H54 (cell line): ENCODE results near the gene RNF166.

Experiments used
- DNase-seq: peaks from one replicate; pipeline ENCODE4 v3.0.0; 2011; ENCODE audit warnings: low spot score, mixed read lengths; ENCODE audit not compliant: insufficient read length
- FAIRE-seq: peaks from 3 replicates; lab custom pipeline; 2011; peaks lifted over from hg19 to GRCh38; lab: Jason Lieb, UNC
- POLR2A ChIP-seq: IDR thresholded peaks from 2 replicates; pipeline ENCODE4 v1.6.1; 2011; ENCODE audit warnings: low read depth, mild to moderate bottlenecking, low read length

Gene RNF166

DNA sequence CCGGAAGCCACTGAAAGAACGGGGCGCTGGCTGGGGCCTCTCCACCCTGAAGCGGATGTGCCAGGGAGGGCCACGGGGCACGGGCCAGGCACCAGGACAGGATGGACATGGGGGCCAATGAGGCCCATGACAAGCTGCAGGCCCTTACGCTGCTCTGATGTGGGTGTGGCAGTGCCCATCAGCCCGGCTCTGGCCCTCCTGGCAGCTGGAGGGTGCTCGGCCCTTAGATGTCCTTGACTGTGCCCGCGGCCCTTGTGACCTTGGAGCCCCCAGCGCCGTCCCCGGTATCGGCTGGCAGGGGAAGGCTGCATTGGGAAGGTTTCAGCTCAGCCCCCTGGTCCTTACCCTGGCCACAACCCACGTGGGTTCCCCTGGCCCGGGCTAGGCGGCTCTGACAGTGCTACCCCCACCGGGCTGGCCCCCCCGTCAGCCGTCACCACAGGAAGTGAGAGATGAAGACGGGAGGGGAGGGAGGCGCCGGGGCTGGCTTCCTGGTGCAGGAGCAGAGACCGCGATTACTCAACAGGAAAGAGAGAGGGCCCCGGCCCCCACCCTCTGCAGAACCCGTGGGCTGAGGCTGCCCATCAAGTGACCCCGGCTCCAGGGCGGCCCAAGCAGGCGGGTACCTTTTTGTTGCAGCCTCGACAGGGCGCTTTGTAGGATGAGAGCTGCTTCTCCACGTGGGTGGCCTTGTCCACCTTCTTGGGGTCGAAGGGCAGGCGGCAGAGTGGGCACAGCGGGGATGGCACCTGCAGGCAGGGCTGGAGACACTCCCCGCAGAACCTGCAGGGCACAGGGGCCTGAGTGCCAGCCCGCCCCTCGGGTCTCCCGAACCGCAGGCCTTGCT is 5.3 kb downstream of the RNF166 start:
- peak; percentile 98 for DNase-seq
- no peak for TF ChIP-seq POLR2A
- no peak for FAIRE-seq

DNA sequence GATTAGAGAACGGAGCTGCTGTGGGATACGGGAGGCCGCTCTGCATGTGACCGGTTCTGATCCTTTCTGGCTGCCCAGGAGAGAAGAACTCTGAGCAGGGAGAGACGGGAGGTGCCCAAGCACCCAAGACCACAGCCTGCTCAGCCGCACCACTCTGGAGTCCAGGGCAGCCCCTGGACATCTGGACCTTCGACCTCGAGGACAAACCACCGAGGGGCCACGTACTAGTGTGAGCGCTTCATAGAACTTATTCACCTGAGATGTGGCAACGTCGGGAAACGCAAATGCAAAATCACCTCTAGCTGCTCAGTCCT is 5.9 kb downstream of the RNF166 start:
- no peak for FAIRE-seq
- no peak for DNase-seq
- TF ChIP-seq POLR2A = 0 out of 2 replicates have a peak, but pooled peaks have one; percentile 3

DNA sequence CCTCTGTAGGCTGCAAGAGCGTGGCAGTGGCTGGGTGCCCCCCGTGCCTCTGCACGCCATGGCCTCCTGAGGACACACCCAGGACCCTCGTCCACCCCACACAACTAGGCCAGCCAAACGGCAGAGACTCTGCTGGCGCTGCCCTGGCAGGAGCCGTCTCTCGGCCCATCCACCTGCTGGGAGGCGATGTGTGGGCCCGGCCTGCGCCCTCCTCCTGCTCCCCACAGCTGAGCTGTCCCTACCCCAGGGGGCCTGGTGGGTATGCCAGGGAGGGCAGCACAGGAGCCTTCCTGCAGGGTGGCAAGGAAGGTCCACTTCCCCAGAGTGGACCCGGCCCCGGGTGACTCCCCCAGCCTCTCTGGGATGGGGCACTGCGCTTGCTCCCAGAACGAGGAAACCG is 7.0 kb downstream of the RNF166 start:
- DNase-seq (no peak), FAIRE-seq (no peak)
- no peak for TF ChIP-seq POLR2A

DNA sequence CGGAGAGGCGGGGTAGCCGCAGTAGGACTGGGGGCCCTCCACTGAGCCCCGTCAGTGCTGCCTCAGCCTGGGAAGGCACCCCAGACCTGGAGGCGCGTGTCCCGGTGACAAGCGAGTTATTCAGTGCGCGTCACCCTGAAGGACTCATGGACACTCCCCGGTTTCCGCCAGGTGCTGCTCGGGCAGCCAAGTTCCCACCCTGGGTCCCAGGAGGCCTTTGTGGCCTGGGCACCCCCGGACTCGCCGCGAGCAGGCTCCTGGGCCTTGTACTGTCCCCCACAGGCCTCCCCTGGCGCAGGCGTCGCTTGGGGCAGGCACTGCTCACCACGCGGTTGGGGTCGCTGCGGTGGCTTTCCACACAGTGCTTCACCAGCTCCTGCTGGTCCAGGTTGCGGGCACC is 7.6 kb downstream of the RNF166 start:
- no peak for DNase-seq
- no peak for FAIRE-seq
- no peak for TF ChIP-seq POLR2A

DNA sequence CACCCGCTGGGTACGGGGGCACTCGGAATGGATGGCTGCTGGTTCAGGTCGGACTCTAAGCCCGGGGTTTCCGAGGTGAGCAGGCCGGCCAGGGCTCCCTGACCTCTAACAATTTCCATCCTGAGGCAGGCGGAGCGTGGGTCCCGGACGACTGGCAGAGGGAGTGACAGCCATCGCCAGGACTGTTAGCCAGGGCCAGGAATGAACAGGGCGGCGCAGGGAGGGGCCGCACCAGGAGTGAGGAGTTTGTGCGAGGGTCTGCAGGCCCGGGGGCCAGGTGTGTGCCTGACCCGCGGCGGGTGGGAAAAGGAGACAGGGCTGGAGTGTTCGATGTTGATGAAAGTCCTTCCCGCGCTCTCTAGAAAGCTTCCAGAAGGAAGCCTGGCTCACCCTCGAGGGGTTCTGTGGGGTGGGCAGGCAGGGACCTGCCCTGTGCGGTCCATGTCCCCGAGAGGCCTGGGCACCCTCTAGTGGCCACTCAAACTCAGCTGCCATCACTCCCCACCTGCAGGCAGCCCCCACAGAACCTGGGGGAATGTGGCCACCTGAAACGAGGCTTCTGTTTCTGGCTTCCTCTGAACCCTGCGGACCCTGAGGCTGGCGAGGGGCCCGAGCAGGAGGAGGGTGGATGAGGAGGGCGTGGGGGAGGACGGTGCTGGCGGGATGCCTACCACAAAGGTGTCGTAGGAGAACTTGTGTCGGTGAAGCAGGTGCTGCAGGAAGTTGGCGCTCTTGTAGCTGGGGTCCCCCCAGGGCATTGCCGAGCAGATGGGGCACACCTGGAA is 8.2 kb downstream of the RNF166 start:
- no peak for TF ChIP-seq POLR2A
- FAIRE-seq = no peak
- DNase-seq = no peak

DNA sequence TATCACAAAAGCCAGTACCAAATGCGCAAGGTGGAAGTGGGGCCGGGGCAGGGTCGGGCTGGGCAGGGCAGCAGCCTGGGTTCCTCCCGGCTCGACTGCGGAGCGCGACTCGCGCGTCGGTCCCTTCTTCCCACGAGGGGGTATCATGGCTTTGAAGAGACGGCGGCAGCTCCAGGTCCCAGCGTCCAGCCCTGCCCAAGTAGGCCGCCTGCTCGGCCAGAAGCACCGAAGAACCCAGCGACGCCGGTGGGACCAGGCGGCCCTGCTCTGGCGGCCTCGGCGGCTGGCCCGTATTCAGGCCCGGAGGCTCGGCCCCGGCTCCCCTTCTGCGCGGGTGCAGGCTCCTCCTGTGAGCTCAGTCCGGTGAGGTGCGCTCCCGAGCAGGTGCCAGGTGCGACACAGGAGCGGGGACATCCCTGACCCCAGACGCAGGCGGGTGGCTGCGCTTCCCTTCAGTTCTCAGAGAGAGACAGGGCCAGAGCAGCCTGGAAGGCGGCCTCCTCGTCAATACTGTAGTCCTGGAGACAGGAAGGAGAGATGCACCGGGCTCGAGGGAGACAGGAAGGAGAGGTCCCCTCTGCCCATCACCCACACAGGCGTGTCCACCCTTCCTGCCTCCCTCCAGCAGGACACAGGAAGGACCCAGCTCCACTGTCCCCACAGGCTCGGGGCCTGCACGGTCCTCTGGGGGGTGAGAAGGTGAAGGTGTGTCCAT is 8.9 kb downstream of the RNF166 start:
- FAIRE-seq (no peak), DNase-seq (no peak)
- no peak for TF ChIP-seq POLR2A

DNA sequence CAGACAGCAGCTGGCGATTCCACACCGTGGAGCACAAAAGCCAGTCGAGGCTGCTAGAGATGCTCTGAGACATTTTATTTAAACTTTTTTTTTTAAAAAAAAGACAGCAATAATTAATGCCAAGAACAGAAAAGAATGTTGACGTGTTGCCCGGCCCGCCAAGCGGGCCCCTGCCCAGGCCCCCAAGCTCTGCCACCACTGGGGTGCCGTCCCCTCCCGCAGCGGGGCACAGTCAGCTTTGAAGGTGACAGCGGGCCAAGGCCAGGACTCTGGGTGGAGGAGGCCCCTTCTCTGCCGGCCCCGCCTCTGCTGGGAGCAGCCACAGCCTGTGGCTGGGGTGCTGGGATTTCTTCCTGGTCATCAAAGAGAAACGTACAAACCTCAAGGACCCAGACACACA is 9.8 kb downstream of the RNF166 start:
- TF ChIP-seq POLR2A = no peak
- DNase-seq = no peak
- no peak for FAIRE-seq

DNA sequence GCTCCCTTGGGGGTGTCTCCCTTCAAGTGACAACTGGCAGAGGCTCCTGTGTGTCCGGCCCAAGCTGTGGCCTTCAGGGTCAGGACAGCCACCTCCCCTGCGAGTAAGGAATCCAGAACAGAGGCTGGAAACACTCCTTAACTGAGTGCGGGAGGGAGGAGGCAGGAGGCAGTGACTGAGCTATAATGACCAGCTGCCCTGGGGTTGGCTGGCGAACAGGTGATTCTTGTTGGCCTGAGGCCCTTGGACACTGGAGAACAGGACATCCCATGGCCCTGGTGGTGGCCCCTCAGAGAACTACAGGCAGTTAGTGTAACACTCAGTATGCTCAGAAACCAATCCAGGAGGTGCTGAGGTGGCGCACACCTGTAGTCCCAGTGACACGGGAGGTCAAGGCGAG is 10.5 kb downstream of the RNF166 start:
- DNase-seq (no peak), FAIRE-seq (no peak)
- TF ChIP-seq POLR2A = no peak

DNA sequence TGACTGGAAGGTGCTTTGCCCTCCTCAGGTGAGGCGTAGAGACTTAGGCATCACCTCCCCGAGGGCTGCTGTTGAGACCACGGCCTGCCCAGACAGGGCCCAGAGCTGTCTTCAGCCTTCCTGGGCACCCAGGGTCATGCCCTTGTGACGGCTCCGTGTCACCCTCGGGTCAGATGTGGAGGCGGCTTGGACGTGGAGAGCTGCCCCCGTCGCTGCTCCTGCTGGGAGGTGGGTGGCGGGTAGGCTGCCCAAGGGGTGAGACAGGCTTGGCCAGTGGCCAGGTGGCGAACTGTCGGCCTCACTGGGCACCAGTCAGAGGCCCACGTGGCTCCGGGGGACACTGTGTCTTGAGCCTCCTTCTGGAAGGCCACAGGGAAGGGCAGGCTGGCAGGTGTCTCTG is 11.0 kb downstream of the RNF166 start:
- FAIRE-seq (no peak), DNase-seq (no peak)
- TF ChIP-seq POLR2A = no peak

DNA sequence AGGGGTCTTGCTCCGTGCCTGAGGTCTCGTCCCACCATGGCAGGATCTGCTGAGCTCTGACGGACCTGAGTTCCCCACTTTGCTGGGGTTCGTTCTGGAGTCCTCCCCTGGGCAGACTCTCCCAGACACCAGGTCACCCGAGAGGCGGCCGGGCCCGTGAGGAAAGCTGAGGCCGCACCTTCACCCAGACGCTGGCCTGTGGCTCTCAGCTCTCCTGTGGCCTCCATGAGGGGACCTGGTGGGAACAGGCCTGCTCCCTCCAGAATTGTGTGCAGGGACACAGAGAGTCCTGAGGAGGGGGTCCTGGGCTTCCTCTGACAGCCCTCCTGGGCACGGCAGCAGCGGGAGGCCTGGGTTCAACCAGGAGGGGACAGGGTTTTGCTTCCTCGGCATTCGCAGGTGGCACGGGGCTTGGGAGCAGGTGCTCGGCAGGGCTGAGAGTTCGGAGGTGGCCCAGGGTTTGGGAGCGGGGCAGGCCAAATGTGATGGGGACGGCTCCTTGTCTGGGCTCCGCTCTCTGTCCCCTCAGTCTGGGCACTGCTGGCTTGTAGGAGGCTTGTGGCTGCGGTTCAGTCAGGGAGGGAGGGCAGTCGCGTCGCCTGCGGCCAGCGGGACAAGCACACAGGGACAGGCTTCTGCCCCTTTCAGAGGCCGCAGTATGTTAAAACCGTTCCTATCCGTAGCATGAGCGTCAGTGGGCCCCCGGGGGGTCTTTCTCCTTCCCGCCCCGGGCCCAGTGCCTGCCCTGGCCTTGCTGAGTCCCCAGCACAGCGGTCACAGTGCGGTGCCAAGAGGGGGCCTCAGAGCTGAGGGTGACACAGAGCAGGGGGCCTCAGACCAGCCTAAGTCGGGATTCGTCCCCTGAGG is 11.8 kb downstream of the RNF166 start:
- no peak for TF ChIP-seq POLR2A
- DNase-seq = no peak
- FAIRE-seq = no peak

DNA sequence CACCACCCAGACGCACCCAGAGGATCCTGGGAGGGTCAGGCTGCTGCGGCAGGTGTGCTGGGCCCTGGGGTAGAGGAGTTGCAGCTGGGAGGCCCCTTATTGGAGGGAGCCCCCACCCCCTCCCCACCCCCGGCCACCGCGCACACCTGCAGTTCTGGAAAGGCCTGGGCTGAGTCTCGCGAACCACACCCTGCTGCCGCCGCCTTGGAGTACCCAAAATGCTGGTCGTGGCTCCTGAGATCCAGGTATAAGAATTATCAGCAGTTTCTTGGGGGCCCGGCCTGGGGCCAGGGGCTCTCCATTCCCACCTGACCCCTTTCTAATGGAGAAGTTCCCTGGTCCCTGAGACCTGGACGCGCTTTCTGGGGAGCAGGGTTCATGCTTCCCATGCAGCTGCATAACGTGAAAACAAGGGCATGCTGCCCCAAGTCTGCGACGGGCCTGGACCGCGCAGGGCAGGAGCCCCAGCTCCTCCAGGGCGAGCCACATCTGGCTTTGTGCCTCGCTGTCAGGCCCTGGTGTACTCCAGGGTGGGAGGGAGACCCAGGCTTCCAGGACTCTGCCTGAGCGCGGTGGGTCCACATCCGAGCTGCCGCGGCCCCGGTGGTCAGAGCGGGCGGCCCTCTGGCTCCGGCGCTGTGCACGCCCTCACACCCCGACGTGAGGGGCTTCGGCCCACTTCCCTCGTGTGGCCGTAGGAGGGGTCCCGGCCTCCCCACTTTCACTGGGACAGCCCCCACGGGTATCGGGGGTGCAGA is 12.6 kb downstream of the RNF166 start:
- FAIRE-seq = no peak
- no peak for TF ChIP-seq POLR2A
- DNase-seq = no peak

DNA sequence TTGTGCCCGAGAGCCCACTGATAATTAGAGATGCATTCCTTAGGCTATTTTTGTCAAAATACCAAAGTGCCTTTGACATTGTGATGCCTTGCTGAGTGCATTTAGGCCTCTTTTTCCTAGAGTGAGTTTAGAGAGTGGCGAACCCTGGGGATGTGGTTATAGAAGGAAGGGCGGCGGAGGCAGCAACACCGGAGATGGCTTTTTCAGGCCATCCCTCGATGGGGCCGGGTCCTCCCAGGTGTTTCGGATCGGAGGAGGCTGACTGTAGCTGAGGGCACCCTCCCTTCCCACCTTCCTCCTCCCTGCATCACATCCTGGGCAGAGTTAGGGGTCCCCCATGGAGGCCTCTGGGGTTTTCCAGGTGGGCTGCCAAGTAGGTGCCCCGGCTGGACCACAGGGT is 13.3 kb downstream of the RNF166 start:
- TF ChIP-seq POLR2A = no peak
- DNase-seq = no peak
- no peak for FAIRE-seq
